Endothelial cell of umbilical vein (primary cell): Measurements from ENCODE around the gene CNNM4. TPM values are rescaled to one million over a fixed set of nuclear protein-coding genes. Genes with fewer than 3 reads are reported as not detected.

Experiments used
- BruUV-seq: library from RNA; stranded (reverse); fragments of 400-500 nt; replicated peaks from 2 replicates; lab custom pipeline; 2021; lab: Mats Ljungman, UMichigan
- CTCF ChIA-PET: fragments of 300-600, 350-600 bp; sonication (Branson Sonifier 250); formaldehyde crosslinking; loops from one replicate; lab custom pipeline; 2021; ENCODE audit warnings: antibody characterized with exemption, inconsistent platforms; lab: Charles Lee
- POLR2A ChIA-PET: fragments of 300-600, 350-600 bp; sonication (Branson Sonifier 250); formaldehyde crosslinking; loops from one replicate; lab custom pipeline; 2021; ENCODE audit warnings: antibody characterized with exemption, inconsistent platforms; lab: Charles Lee
- DNase-seq: peaks from one replicate; pipeline ENCODE4 v3.0.0-alpha.2; 2011; ENCODE audit warnings: low read depth, low spot score
- FAIRE-seq: peaks from 2 replicates; lab custom pipeline; 2011; peaks lifted over from hg19 to GRCh38; lab: Jason Lieb, UNC
- H2AFZ ChIP-seq: 2 replicates; pipeline ENCODE4 v1.6.0; 2012; ENCODE audit warnings: low read depth, low read length, control low read depth, inconsistent platforms
- H3K27ac ChIP-seq: 2 replicates; pipeline ENCODE4 v1.5.1; 2011; ENCODE audit warnings: low read depth, mild to moderate bottlenecking, control low read depth, low read length, moderate library complexity; ENCODE audit not compliant: insufficient read depth
- H3K27me3 ChIP-seq, 2 experiments: 2 replicates each; pipeline versions ENCODE4 v1.6.0 to v1.6.1; 2011; ENCODE audit warnings: low read length in 2 of 2, mixed read lengths in 1 of 2; ENCODE audit not compliant: control insufficient read depth in 2 of 2, insufficient read depth in 2 of 2
- H3K36me3 ChIP-seq, 2 experiments: 2 replicates in 1 of 2; 3 replicates in 1 of 2; pipeline ENCODE4 v1.5.1; 2011; ENCODE audit warnings: low read length in 2 of 2, mild to moderate bottlenecking in 1 of 2, moderate library complexity in 1 of 2; ENCODE audit not compliant: control insufficient read depth in 2 of 2, insufficient read depth in 2 of 2; ENCODE audit errors: extremely low read depth in 1 of 2
- H3K4me1 ChIP-seq: 3 replicates; pipeline ENCODE4 v1.5.1; 2011; ENCODE audit warnings: mild to moderate bottlenecking, low read length; ENCODE audit not compliant: control insufficient read depth, insufficient read depth; ENCODE audit errors: extremely low read depth
- H3K4me2 ChIP-seq: 2 replicates; pipeline ENCODE4 v1.6.1; 2011; ENCODE audit warnings: low read length, control low read depth, mixed read lengths; ENCODE audit not compliant: insufficient read depth
- H3K4me3 ChIP-seq, 3 experiments: fragments of 200-600 bp in 1 of 3; sonication (generic), shearing (Covaris generic) in 1 of 3; replicated peaks in 1 of 3; 2 replicates each; pipeline ENCODE4 v1.5.1; 2011 to 2016; ENCODE audit warnings: control low read depth in 3 of 3, low read length in 3 of 3, mild to moderate bottlenecking in 2 of 3, inconsistent platforms in 1 of 3, low read depth in 1 of 3, moderate library complexity in 1 of 3; ENCODE audit not compliant: insufficient read depth in 1 of 3
- H3K79me2 ChIP-seq: 2 replicates; pipeline ENCODE4 v1.6.0; 2012; ENCODE audit warnings: low read length, inconsistent platforms; ENCODE audit not compliant: control insufficient read depth, insufficient read depth
- H3K9ac ChIP-seq: replicated peaks from 2 replicates; pipeline ENCODE3; 2011; ENCODE audit warnings: low read length, control low read depth; ENCODE audit not compliant: insufficient read depth; ENCODE audit errors: extremely low read depth
- H3K9me1 ChIP-seq: replicated peaks from 3 replicates; pipeline ENCODE4 v1.6.0; 2011; ENCODE audit warnings: mild to moderate bottlenecking, low read length; ENCODE audit not compliant: control insufficient read depth, insufficient read depth; ENCODE audit errors: extremely low read depth
- H3K9me3 ChIP-seq: replicated peaks from 2 replicates; pipeline ENCODE4 v1.5.1; 2012; ENCODE audit warnings: low read length, inconsistent platforms; ENCODE audit not compliant: control insufficient read depth, insufficient read depth
- H4K20me1 ChIP-seq: replicated peaks from 2 replicates; pipeline ENCODE3; 2011; ENCODE audit warnings: mild to moderate bottlenecking, low read length; ENCODE audit not compliant: control insufficient read depth, insufficient read depth; ENCODE audit errors: extremely low read depth
- FOS ChIP-seq: IDR thresholded peaks from 2 replicates; pipeline ENCODE4 v1.6.1; 2011; ENCODE audit warnings: mild to moderate bottlenecking, low read length, moderate library complexity, borderline replicate concordance; ENCODE audit not compliant: insufficient read depth
- POLR2AphosphoS5 ChIP-seq: IDR thresholded peaks from 2 replicates; pipeline ENCODE4 v1.6.1; 2012; ENCODE audit warnings: low read depth, mild to moderate bottlenecking, control low read depth, low read length, moderate library complexity; ENCODE audit not compliant: insufficient read depth
- dilution Hi-C: fragments of 300-500 bp; cut with MboI; formaldehyde crosslinking; loops from one replicate; pipeline ENCODE4 v1.15.0; 2019; ENCODE audit warnings: low sequenced_read_pairs; ENCODE audit not compliant: extremely low pct_ligation_motif_present
- intact Hi-C: fragments of 100-400 bp; cut with micrococcal nuclease; formaldehyde crosslinking; loops from one replicate; pipeline ENCODE4 v1.10.0; 2022
- polyA plus RNA-seq, 4 experiments: library from polyadenylated mRNA; depleted of rRNA in 3 of 4; stranded (reverse) in 3 of 4; unstranded in 1 of 4; fragments of >200 nt; gene quantifications; 2 replicates each; pipeline versions ENCODE4 v1.2.1 to v1.2.3, GENCODE V29; 2011 to 2012; ENCODE audit warnings: missing spikeins in 1 of 4
- total RNA-seq: library from RNA; stranded (reverse); gene quantifications from 2 replicates; pipeline ENCODE4 v1.2.3, GENCODE V29; 2021
- TF ChIP-seq, protein P1 (sequence below), 2 donors: IDR thresholded peaks; 1 replicate in 1 of 2; 2 replicates in 1 of 2; pipeline ENCODE4 v1.5.1; 2011; ENCODE audit warnings: low read length in 2 of 2, mild to moderate bottlenecking in 2 of 2, moderate library complexity in 2 of 2, control low read depth in 1 of 2, inconsistent platforms in 1 of 2, low read depth in 1 of 2; ENCODE audit not compliant: insufficient read depth in 1 of 2; ENCODE audit errors: extremely low read depth in 1 of 2
- TF ChIP-seq, protein P2 (sequence below): IDR thresholded peaks from 2 replicates; pipeline ENCODE4 v1.6.1; 2011; ENCODE audit not compliant: insufficient read depth, insufficient read length

The CNNM4 gene
- total and polyA plus RNA-seq, 2 donors (not counting 3 experiments of a cell fraction or from before 2014, with no cell fraction given): 4.7 to 5.3 TPM

DNA sequence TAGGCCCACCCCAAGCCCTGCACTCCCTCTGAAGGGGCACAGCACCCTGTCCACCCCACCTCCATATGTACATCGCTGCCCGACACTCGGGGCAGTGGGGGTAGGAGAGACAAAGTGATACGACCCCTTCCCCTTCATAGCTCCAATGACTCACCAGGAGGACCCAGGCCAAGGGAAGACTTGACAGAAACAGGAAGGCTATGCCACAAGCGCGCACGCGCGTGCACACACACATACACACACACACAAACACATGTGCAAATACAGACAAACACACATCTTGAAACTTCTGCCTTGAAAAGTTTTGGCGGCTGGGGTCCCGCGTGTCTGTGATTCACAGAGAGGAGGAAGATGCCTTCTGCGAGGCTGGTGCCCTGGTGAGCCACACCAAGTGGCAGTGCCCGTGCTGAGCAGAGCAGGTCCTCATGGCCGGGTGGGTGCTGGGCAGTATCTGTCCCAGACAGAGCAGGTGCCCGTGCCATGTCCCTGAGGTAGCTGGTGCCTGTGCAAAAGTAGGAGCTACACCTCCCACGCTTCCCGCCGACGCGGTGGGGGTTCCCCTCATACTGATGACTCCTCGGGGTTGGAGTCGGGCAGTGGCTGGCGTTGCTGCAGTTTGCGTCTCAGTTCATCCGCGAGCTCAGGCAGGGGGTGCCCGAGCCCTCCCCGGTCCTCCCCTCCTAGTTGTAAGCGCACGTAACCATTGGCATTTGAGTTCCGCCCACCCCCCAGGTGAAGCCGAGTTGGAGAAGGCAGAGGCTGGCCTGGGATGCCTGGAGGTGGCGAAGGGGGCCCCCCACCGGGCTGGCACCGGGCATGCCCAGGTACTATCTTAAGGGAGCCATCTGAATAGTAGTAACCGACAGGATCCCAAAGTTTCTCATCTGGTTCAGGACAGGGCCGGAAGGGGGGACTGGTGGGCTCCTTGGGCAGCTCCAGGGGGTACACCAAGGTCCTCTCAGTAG lies 99.6 kb downstream of the CNNM4 start:
- DNase-seq (no peak), FAIRE-seq (no peak)
- Histone ChIP-seq H3K4me2 (no peak overlapping the region), H2AFZ (no peak overlapping the region), H3K27me3 (no peaks in the 10 kb centered on the region), H3K36me3 (peaks cover 4 to 39% of the 10 kb centered on the region in 2 experiments), H3K4me1 (peaks cover 13% of the 10 kb centered on the region), H3K9ac (no peak overlapping the region), H3K9me1 (no peaks in the 10 kb centered on the region), H4K20me1 (no peaks in the 10 kb centered on the region), H3K79me2 (peaks cover 3% of the 10 kb centered on the region), H3K4me3 (no peak overlapping the region), H3K27ac (no peak overlapping the region), H3K9me3 (no peaks in the 10 kb centered on the region)
- no TSS peak for BruUV-seq
- POLR2A ChIA-PET: interaction anchor here (0.6 kb wide), 1 partner anchor 46 kb away, joined by 6 read pairs; no protein-coding TSS in a partner anchor
- CTCF ChIA-PET: interaction anchor here (4.3 kb wide), 1 partner anchor 9 kb away, joined by 81 read pairs; the partner anchor contains the start of gene SEMA4C
- TF ChIP-seq, protein P1, sequence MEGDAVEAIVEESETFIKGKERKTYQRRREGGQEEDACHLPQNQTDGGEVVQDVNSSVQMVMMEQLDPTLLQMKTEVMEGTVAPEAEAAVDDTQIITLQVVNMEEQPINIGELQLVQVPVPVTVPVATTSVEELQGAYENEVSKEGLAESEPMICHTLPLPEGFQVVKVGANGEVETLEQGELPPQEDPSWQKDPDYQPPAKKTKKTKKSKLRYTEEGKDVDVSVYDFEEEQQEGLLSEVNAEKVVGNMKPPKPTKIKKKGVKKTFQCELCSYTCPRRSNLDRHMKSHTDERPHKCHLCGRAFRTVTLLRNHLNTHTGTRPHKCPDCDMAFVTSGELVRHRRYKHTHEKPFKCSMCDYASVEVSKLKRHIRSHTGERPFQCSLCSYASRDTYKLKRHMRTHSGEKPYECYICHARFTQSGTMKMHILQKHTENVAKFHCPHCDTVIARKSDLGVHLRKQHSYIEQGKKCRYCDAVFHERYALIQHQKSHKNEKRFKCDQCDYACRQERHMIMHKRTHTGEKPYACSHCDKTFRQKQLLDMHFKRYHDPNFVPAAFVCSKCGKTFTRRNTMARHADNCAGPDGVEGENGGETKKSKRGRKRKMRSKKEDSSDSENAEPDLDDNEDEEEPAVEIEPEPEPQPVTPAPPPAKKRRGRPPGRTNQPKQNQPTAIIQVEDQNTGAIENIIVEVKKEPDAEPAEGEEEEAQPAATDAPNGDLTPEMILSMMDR (IDR thresholded peaks at IDR 0.05; ENCODE audit: extremely low read depth in 1 of 2, insufficient read depth in 1 of 2, low read depth in 1 of 2, low read length in 2 of 2): no peak
- TF ChIP-seq POLR2AphosphoS5 (no peak), FOS (no peak)
- TF ChIP-seq, protein P2, sequence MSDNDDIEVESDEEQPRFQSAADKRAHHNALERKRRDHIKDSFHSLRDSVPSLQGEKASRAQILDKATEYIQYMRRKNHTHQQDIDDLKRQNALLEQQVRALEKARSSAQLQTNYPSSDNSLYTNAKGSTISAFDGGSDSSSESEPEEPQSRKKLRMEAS: no peak
- dilution Hi-C loops: no loop called here
- intact Hi-C loops: no loop called here
